ENCODE results near the gene ITPK1.

Gene ITPK1

GRCh38 chr14:93014058-93015023 is 101.4 kb downstream of the ITPK1 start:
- Histone ChIP-seq H3K9me3 (ENCODE audit: insufficient read depth, low read length) (no peaks in the 10 kb centered on the region), H3K79me2 (ENCODE audit: low read length) (no peaks in the 10 kb centered on the region), H3K4me1 (ENCODE audit: low read length) (no peaks in the 10 kb centered on the region), H3K9ac (ENCODE audit: low read length) (no peak overlapping the region), H3K27me3 (ENCODE audit: low read depth, low read length) (no peaks in the 10 kb centered on the region), H3K27ac (ENCODE audit: low read length) (no peak overlapping the region), H3K4me3 (ENCODE audit: low read length) (no peak overlapping the region), H2AFZ (ENCODE audit: low read depth, low read length) (no peak overlapping the region), H3K4me2 (ENCODE audit: low read length) (no peak overlapping the region), H3K36me3 (replicated peaks; ENCODE audit: low read depth, low read length) (no peaks in the 10 kb centered on the region), H4K20me1 (ENCODE audit: insufficient read depth, low read length) (no peaks in the 10 kb centered on the region)
- TF ChIP-seq EZH2phosphoT487 (IDR thresholded peaks at IDR 0.05; ENCODE audit: low read depth) (no peak), CTCF (IDR thresholded peaks at IDR 0.05; ENCODE audit: low read depth, low read length) (no peak)

- H3K9ac ChIP-seq (ENCODE audit: low read length), result no peak overlapping the region
- H3K4me1 ChIP-seq (ENCODE audit: low read length), result no peaks in the 10 kb centered on the region
- TF ChIP-seq EZH2phosphoT487 (IDR thresholded peaks at IDR 0.05; ENCODE audit: low read depth) (no peak), CTCF (IDR thresholded peaks at IDR 0.05; ENCODE audit: low read depth, low read length) (no peak)
- no peak overlapping the region for H3K4me3 ChIP-seq (ENCODE audit: low read length)
- no peak overlapping the region for H3K27ac ChIP-seq (ENCODE audit: low read length)
- H2AFZ ChIP-seq (ENCODE audit: low read depth, low read length), result no peak overlapping the region
- no peaks in the 10 kb centered on the region for H3K36me3 ChIP-seq (replicated peaks; ENCODE audit: low read depth, low read length)
- H3K4me2 ChIP-seq (ENCODE audit: low read length), result no peak overlapping the region
- no peaks in the 10 kb centered on the region for H3K9me3 ChIP-seq (ENCODE audit: insufficient read depth, low read length)
- no peaks in the 10 kb centered on the region for H4K20me1 ChIP-seq (ENCODE audit: insufficient read depth, low read length)
- H3K79me2 ChIP-seq (ENCODE audit: low read length), result no peaks in the 10 kb centered on the region
- no peaks in the 10 kb centered on the region for H3K27me3 ChIP-seq (ENCODE audit: low read depth, low read length)
These were observed 102.6 kb downstream of the ITPK1 start for GRCh38 chr14:93012951-93013719.

GRCh38 chr14:93012506-93012905 is 103.2 kb downstream of the ITPK1 start:
- Histone ChIP-seq H3K4me2 (ENCODE audit: low read length) (no peak overlapping the region), H3K9me3 (ENCODE audit: insufficient read depth, low read length) (no peaks in the 10 kb centered on the region), H4K20me1 (ENCODE audit: insufficient read depth, low read length) (no peaks in the 10 kb centered on the region), H3K4me3 (ENCODE audit: low read length) (no peak overlapping the region), H2AFZ (ENCODE audit: low read depth, low read length) (no peak overlapping the region), H3K27ac (ENCODE audit: low read length) (no peak overlapping the region), H3K36me3 (replicated peaks; ENCODE audit: low read depth, low read length) (no peaks in the 10 kb centered on the region), H3K9ac (ENCODE audit: low read length) (no peak overlapping the region), H3K4me1 (ENCODE audit: low read length) (0 out of 2 replicates have a peak, but pooled peaks cover under 1% of the 10 kb centered on the region), H3K27me3 (ENCODE audit: low read depth, low read length) (no peaks in the 10 kb centered on the region), H3K79me2 (ENCODE audit: low read length) (no peaks in the 10 kb centered on the region)
- TF ChIP-seq EZH2phosphoT487 (IDR thresholded peaks at IDR 0.05; ENCODE audit: low read depth) (no peak), CTCF (IDR thresholded peaks at IDR 0.05; ENCODE audit: low read depth, low read length) (no peak)
